Coronary artery (tissue), 2 donors: ENCODE results near the gene TREM1.

Source experiments
- DNase-seq: peaks from one replicate; pipeline ENCODE4 v3.0.0-alpha.2; 2017; ENCODE audit warnings: low spot score
- H3K27ac ChIP-seq, 2 donors: fragments of 200-600 bp; sonication (generic); one replicate each; pipeline ENCODE4 v1.5.1; 2016 to 2019
- H3K4me3 ChIP-seq: fragments of 200-600 bp; sonication (generic); 2 replicates; pipeline ENCODE4 v1.5.1; 2016; ENCODE audit warnings: mild to moderate bottlenecking, moderate library complexity
- TF ChIP-seq, protein P1 (sequence below): fragments of 200-600 bp; sonication (generic); IDR thresholded peaks from one replicate; pipeline ENCODE4 v1.5.1; 2019; ENCODE audit warnings: antibody characterized with exemption

Gene TREM1

DNA sequence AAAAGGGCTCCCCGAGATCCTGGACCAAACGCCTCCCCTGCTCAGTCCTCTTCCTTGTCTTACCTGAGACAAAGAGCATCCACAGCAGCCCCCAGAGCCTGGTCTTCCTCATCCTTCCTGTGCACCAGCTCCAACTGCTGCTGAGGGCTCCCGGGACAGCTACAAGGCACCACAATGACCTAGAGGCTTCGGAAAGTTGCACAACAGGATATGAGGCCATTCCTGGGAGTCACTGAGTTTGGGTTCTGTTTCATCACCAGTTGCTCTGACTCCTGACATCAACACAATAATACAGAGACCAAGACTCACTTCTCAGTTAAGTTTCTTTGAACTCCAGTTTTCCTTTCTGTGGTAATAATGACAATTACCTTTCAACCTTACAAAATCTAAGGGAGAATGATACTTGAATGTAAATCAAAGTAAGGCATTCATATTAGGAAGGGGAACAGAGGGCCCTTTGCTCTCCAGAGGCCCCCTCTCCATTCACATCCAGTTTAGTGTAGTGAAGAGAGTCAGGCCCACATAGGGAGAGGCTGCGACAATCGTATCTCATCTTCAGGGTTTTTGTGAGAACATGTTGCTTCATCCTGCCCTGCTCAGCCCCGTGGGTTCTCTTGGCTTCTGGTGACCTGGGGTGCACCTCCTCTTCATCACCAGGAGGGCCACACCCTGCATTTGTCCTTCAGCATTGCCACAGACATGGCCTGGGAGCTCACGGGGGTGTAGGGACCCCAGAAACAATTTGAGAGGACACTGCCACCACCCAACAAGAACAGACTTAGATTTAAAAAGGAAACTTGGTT, at the start of gene TREM1:
Gene TREM1 (minus strand): TSS at position 139 of the 803 bp plus-strand sequence. CDS start 27 bp downstream, at position 112.
- TF ChIP-seq, protein P1, sequence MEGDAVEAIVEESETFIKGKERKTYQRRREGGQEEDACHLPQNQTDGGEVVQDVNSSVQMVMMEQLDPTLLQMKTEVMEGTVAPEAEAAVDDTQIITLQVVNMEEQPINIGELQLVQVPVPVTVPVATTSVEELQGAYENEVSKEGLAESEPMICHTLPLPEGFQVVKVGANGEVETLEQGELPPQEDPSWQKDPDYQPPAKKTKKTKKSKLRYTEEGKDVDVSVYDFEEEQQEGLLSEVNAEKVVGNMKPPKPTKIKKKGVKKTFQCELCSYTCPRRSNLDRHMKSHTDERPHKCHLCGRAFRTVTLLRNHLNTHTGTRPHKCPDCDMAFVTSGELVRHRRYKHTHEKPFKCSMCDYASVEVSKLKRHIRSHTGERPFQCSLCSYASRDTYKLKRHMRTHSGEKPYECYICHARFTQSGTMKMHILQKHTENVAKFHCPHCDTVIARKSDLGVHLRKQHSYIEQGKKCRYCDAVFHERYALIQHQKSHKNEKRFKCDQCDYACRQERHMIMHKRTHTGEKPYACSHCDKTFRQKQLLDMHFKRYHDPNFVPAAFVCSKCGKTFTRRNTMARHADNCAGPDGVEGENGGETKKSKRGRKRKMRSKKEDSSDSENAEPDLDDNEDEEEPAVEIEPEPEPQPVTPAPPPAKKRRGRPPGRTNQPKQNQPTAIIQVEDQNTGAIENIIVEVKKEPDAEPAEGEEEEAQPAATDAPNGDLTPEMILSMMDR: no peak
- DNase-seq: no peak
- peak within 1 kb of the TSS in 1 of 2 donors; percentile 68 for H3K27ac ChIP-seq
- no peak within 1 kb of the TSS for H3K4me3 ChIP-seq

GRCh38 chr6:41335943-41336342, 49.5 kb upstream of the TREM1 start:
- Histone ChIP-seq H3K4me3 (no peak overlapping the region), H3K27ac (no peak overlapping the region)
- no peak for DNase-seq
- TF ChIP-seq, protein P1: no peak

DNA sequence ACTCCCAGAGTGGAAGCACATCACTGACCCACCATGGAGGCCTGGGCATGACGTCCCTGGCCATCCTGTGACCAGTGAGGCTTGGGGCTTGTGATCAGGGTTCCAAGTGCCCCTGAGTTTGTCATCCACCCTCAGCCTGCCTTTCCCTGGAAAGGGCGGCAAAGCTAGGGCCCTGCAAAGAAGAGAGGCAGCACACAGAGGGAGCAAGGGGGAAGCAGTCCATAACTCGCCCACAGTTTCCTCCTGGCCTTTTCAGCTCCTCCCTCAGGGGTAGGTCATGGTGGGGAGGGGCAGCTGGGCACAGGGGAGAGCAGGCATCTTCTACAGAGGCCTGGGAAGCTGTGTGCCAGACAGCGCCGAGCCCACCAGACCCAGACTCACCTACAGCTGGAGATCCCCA, 48.8 kb upstream of the TREM1 start, which contains the start of gene NCR2:
Gene NCR2 (plus strand): TSS at position 313 of the 400 bp plus-strand sequence. CDS start 269 bp downstream, outside the sequence.
- no peak for DNase-seq
- Histone ChIP-seq H3K27ac (no peak within 1 kb of the TSS), H3K4me3 (no peak within 1 kb of the TSS)
- TF ChIP-seq, protein P1: no peak

GRCh38 chr6:41334482-41335040, 48.1 kb upstream of the TREM1 start:
- DNase-seq: no peak
- Histone ChIP-seq H3K27ac (no peak overlapping the region), H3K4me3 (no peak overlapping the region)
- TF ChIP-seq, protein P1: no peak

GRCh38 chr6:41332842-41333736, 46.6 kb upstream of the TREM1 start:
- no peak for DNase-seq
- Histone ChIP-seq H3K4me3 (no peak overlapping the region), H3K27ac (no peak overlapping the region)
- TF ChIP-seq, protein P1: no peak

DNA sequence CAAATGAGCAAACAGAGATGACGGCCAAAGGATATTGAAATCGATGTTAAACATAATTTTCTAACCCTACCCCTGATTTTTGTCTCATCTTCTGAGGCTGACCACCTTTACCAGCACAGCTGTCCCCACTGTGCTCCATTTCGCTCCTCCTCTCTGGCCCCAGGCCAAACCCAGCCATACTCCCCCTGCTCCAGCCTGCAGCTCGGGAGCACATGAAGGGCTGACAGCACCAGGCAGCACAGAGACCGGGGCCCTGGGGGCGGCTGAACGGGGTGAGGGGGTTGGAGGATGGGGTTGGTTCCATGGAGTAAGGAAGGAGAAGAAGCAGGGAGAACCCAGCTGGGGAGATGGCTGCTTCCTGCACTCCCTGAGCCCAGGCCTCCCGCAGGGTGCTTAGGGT, 45.8 kb upstream of the TREM1 start:
- no peak for DNase-seq
- TF ChIP-seq, protein P1: no peak
- Histone ChIP-seq H3K27ac (no peak overlapping the region), H3K4me3 (no peak overlapping the region)
